Measurements from ENCODE around the gene QTRT2.

DNA sequence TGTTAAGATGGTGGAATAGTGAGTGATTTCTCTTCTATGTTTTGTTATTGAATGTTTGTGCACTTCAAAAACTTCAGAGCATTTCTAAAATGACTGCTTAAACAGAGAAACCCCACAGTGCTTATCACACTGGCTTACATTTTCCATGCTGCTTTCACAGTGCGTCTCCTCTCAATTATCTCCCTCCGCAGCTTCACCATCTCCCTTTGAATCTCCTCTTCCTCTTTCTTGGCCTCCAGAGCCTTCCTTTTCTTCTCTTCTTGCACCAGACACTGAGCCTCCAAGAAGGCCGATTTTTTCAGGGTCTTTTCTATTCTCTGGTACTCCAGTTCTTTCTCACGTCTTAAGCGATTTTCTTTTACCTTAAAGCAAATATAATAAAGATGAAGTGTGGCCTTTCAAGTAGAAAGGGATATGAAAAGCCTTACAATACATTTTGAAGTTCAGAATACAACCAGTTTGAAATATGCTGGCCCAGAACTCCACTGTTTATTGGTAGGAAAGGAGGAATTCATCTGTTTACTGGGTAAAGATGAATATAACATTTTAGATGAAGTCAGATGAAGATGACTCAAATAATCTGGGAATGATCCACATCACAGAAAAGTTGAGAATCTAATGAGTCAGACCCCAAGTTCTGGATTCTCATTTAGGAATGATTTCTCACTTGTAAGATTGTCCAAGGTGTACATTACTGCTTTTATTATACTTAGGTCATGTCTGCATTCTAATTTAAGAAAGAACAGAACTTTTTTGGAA is 21.6 kb upstream of the QTRT2 start:
- TF ChIP-seq, protein P1, sequence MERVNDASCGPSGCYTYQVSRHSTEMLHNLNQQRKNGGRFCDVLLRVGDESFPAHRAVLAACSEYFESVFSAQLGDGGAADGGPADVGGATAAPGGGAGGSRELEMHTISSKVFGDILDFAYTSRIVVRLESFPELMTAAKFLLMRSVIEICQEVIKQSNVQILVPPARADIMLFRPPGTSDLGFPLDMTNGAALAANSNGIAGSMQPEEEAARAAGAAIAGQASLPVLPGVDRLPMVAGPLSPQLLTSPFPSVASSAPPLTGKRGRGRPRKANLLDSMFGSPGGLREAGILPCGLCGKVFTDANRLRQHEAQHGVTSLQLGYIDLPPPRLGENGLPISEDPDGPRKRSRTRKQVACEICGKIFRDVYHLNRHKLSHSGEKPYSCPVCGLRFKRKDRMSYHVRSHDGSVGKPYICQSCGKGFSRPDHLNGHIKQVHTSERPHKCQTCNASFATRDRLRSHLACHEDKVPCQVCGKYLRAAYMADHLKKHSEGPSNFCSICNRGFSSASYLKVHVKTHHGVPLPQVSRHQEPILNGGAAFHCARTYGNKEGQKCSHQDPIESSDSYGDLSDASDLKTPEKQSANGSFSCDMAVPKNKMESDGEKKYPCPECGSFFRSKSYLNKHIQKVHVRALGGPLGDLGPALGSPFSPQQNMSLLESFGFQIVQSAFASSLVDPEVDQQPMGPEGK (CRISPR knock-in tag; IDR thresholded peaks at IDR 0.05; ENCODE audit: borderline replicate concordance), result no peak
- no peak for TF ChIP-seq CSDC2 (CRISPR knock-in tag; IDR thresholded peaks at IDR 0.05)
- no peak for TF ChIP-seq ZNF70 (CRISPR knock-in tag; IDR thresholded peaks at IDR 0.05)
- TF ChIP-seq, protein P2, sequence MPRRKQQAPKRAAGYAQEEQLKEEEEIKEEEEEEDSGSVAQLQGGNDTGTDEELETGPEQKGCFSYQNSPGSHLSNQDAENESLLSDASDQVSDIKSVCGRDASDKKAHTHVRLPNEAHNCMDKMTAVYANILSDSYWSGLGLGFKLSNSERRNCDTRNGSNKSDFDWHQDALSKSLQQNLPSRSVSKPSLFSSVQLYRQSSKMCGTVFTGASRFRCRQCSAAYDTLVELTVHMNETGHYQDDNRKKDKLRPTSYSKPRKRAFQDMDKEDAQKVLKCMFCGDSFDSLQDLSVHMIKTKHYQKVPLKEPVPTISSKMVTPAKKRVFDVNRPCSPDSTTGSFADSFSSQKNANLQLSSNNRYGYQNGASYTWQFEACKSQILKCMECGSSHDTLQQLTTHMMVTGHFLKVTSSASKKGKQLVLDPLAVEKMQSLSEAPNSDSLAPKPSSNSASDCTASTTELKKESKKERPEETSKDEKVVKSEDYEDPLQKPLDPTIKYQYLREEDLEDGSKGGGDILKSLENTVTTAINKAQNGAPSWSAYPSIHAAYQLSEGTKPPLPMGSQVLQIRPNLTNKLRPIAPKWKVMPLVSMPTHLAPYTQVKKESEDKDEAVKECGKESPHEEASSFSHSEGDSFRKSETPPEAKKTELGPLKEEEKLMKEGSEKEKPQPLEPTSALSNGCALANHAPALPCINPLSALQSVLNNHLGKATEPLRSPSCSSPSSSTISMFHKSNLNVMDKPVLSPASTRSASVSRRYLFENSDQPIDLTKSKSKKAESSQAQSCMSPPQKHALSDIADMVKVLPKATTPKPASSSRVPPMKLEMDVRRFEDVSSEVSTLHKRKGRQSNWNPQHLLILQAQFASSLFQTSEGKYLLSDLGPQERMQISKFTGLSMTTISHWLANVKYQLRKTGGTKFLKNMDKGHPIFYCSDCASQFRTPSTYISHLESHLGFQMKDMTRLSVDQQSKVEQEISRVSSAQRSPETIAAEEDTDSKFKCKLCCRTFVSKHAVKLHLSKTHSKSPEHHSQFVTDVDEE (CRISPR knock-in tag; IDR thresholded peaks at IDR 0.05), result no peak
- no peak for TF ChIP-seq ISL1 (CRISPR knock-in tag; IDR thresholded peaks at IDR 0.05)
- no peak for TF ChIP-seq ZFP30 (CRISPR knock-in tag; IDR thresholded peaks at IDR 0.05)
- TF ChIP-seq ZFP3 (CRISPR knock-in tag; IDR thresholded peaks at IDR 0.05), result no peak
- no peak for TF ChIP-seq RARB (CRISPR knock-in tag; IDR thresholded peaks at IDR 0.05)
- TF ChIP-seq ZNF8 (CRISPR knock-in tag; IDR thresholded peaks at IDR 0.05), result no peak
- no peak for TF ChIP-seq ZC3H10 (CRISPR knock-in tag; IDR thresholded peaks at IDR 0.05)
